SJSA1 (cell line): ENCODE data around the gene DIP2A. TPM values are rescaled to one million over a fixed set of nuclear protein-coding genes. Genes with fewer than 3 reads are reported as not detected.
"Not testable (repeated sequence)": the region's sequence is repeated elsewhere in the genome, so short reads cannot be mapped to it uniquely, and the experiment has no call there.

Experiments used
- DNase-seq, 2 experiments: peaks; one replicate each; pipeline ENCODE4 v3.0.0-alpha.2; 2015 to 2020; ENCODE audit warnings: low spot score in 2 of 2, low read depth in 1 of 2
- H3K27ac ChIP-seq: fragments of 250-450 bp; sonication (Bioruptor Pico); 2 replicates; pipeline ENCODE4 v1.5.1; 2020; ENCODE audit warnings: mild to moderate bottlenecking, moderate library complexity
- H3K27me3 ChIP-seq: fragments of 250-450 bp; sonication (Bioruptor Pico); replicated peaks from 2 replicates; pipeline ENCODE4 v1.5.1; 2020; ENCODE audit warnings: mild to moderate bottlenecking, moderate library complexity
- H3K36me3 ChIP-seq: fragments of 250-450 bp; sonication (Bioruptor Pico); 2 replicates; pipeline ENCODE4 v1.5.1; 2020; ENCODE audit warnings: mild to moderate bottlenecking
- H3K4me1 ChIP-seq: fragments of 250-450 bp; sonication (Bioruptor Pico); replicated peaks from 2 replicates; pipeline ENCODE4 v1.6.1; 2021; ENCODE audit warnings: mild to moderate bottlenecking
- H3K4me3 ChIP-seq: fragments of 250-450 bp; sonication (Bioruptor Pico); 2 replicates; pipeline ENCODE4 v1.5.1; 2020; ENCODE audit warnings: mild to moderate bottlenecking
- H3K9me3 ChIP-seq: fragments of 250-450 bp; sonication (Bioruptor Pico); replicated peaks from 2 replicates; pipeline ENCODE4 v1.5.1; 2020; ENCODE audit warnings: mild to moderate bottlenecking
- total RNA-seq: library from RNA; depleted of rRNA; stranded (reverse); fragments of >200 nt; shearing (Covaris generic); gene quantifications from 2 replicates; pipeline ENCODE4 v1.2.3, GENCODE V29; 2014

DIP2A gene
- total RNA-seq, 1 experiment from 2014 or later: 19.2 TPM

DNA sequence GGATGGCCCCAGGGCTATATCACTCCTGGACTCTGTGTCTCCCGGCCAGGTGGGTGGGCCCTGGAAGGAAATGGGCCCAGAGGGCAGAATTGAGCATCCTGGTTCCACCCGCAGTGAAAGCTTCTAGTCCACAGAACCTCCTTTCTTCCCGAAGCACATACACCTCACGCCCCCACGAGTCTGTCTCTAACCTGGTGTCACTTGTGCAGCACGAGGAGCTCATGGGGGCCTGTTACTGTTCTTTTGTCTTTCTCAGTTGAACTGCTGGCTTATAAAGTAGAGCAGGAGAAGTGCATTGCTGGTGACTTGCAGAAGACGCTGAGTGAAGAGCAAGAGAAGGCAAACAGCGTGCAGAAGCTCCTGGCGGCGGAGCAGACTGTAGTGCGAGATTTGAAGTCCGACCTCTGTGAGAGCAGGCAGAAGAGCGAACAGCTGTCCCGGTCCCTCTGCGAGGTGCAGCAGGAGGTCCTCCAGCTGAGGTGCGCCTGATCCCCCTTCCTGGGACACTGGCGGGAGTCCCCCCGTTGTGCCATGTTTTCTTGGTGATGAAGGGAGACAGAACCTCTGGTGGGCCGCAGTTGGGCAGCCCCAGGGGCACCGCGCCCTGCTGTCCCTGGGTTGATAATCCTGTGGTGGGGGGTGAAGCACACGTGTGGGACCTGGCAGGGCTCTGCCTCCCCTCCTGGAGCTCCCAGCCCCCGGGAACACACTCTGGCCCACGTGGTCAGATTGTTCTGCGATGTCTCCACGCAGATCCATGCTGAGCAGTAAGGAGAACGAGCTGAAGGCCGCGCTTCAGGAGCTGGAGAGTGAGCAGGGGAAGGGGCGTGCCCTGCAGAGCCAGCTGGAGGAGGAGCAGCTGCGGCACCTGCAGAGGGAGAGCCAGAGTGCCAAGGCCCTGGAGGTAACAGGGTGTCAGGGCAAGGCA, 28.7 kb upstream of the DIP2A start:
- Histone ChIP-seq H3K27me3 (no peaks in the 10 kb centered on the region), H3K4me3 (no peak overlapping the region), H3K27ac (no peak overlapping the region), H3K4me1 (no peaks in the 10 kb centered on the region), H3K36me3 (peaks cover 94% of the 10 kb centered on the region), H3K9me3 (no peaks in the 10 kb centered on the region)
- DNase-seq: no peak

DNA sequence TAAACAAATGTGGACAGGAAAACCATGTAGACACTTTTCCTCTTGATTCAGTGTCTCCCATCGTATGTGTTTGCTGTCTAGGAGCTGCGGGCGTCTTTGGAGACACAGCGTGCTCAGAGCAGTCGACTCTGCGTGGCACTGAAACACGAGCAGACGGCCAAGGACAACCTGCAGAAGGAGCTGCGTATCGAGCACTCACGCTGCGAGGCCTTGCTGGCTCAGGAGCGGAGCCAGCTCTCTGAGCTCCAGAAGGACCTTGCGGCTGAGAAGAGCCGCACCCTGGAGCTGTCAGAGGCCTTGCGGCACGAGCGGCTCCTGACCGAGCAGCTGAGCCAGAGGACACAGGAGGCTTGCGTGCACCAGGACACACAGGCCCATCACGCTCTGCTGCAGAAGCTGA, 27.2 kb upstream of the DIP2A start:
- H3K27ac ChIP-seq: no peak overlapping the region
- H3K27me3 ChIP-seq: no peaks in the 10 kb centered on the region
- peaks cover 93% of the 10 kb centered on the region for H3K36me3 ChIP-seq
- H3K4me3 ChIP-seq: no peak overlapping the region
- no peaks in the 10 kb centered on the region for H3K4me1 ChIP-seq
- no peaks in the 10 kb centered on the region for H3K9me3 ChIP-seq
- DNase-seq: no peak

DNA sequence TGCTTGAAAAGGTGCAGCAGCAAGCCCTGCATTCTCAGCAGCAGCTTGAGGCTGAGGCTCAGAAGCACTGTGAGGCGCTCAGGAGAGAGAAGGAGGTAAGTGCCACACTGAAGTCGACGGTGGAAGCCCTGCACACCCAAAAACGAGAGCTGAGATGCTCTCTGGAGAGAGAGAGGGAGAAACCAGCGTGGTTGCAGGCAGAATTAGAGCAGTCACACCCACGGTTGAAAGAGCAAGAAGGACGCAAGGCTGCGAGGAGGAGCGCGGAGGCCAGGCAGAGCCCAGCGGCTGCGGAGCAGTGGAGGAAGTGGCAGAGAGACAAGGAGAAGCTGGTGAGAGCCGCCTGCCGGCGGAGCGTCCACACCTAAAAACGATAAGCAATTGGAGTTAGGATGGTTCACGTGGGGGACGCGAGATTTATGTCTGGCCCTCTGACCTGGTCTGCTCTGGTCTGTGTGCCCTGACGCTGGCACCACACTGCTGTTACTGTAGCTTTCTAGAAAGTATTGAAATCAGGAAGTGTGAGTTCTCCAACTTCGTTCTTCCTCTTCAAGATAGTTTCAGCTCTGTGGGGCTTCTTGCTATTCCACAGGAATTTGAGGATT, 26.7 kb upstream of the DIP2A start:
- DNase-seq: no peak
- no peaks in the 10 kb centered on the region for H3K4me1 ChIP-seq
- H3K9me3 ChIP-seq: no peaks in the 10 kb centered on the region
- H3K27ac ChIP-seq: no peak overlapping the region
- H3K36me3 ChIP-seq: peaks cover 93% of the 10 kb centered on the region
- H3K4me3 ChIP-seq: no peak overlapping the region
- H3K27me3 ChIP-seq: no peaks in the 10 kb centered on the region

DNA sequence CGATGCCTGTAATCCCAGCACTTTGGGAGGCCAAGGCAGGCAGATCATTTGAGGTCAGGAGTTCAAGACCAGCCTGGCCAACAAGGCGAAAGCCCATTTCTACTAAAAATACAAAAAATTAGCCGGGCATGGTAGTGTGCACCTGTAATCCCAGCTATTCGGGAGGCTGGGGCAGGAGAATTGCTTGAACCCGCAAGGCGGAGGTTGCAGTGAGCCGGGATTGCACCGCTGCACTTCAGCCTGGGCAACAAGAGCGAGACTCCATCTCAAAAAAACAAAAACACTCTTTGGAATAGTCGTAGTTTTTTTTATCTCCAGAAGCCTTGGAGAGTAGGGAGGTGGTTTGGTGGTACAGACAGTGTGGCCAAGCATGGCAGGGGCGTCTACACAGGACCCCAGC, 25.6 kb upstream of the DIP2A start:
- H3K4me1 ChIP-seq, H3K9me3 ChIP-seq, H3K4me3 ChIP-seq, H3K27me3 ChIP-seq, DNase-seq, H3K27ac ChIP-seq: not testable (repeated sequence)
- H3K36me3 ChIP-seq: peaks cover 93% of the 10 kb centered on the region

DNA sequence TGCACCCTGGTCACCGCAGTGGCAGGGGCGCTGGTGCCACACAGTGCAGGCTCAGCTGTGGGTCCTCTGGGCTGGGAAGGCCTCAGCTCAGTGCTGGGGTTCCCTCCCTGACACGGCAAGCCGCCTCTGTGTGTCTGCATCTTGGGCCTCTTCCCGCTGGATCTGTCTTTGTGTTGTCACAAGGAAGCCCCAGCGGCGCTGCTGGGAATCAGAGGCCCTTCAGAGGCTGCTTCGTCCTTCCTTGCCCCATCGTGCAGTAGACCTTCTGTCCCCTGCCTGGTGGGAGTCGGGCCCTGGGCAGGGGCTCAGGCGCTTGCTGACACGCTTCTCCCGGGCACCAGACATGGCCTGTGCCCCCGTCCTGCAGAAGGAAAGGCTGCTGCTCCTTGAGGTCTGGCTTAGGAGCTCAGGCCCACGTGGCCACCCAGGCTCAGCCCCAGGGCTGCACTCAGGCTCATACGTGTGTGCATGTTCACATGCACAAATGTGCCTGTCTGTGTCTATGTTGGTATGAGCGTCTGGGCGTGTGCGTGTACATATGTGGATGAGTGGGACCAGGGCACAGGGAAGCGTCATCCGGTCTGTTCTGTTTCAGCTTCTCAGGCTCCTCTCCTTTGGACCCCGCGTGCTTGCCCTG, 24.3 kb upstream of the DIP2A start:
- no peaks in the 10 kb centered on the region for H3K4me1 ChIP-seq
- H3K36me3 ChIP-seq: peaks cover 97% of the 10 kb centered on the region
- no peaks in the 10 kb centered on the region for H3K27me3 ChIP-seq
- H3K27ac ChIP-seq: no peak overlapping the region
- no peak for DNase-seq
- no peak overlapping the region for H3K4me3 ChIP-seq
- H3K9me3 ChIP-seq: no peaks in the 10 kb centered on the region

DNA sequence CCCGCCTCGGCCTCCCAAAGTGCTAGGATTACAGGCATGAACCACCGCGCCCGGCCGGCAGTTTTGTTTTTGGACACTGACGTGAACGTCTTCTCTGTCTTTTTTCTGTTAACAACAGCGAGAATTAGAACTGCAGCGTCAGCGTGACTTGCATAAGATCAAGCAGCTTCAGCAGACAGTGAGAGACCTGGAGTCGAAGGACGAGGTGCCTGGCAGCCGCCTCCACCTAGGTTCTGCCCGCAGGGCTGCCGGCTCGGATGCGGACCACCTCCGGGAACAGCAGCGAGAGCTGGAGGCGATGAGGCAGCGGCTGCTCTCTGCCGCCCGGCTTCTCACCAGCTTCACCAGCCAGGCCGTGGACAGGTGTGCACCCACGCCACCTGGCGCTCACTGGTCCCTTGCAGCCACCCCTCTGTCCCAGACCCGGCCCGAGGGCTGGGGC, 22.9 kb upstream of the DIP2A start:
- H3K4me1 ChIP-seq: no peaks in the 10 kb centered on the region
- no peaks in the 10 kb centered on the region for H3K9me3 ChIP-seq
- DNase-seq: no peak
- no peak overlapping the region for H3K4me3 ChIP-seq
- no peak overlapping the region for H3K27ac ChIP-seq
- peaks cover 97% of the 10 kb centered on the region for H3K36me3 ChIP-seq
- no peaks in the 10 kb centered on the region for H3K27me3 ChIP-seq

DNA sequence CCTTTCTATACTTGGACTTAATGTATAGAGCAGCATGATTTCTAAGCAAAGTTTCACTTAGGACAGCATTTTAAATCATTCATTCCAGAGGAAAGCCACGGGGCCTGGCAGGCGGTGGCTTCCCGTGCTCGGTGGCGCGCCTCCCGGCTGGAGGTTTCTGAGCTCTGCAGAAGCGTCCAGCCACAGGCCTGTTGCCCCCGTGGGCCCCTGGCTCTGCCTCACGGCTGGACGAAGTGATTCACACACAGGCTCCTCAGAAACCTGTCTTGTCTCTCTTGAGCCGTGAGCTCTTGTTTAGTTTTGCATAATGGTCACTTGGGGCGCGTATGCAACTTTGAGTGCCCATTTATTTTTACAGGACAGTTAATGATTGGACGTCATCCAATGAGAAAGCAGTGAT, 22.1 kb upstream of the DIP2A start:
- Histone ChIP-seq H3K9me3 (no peaks in the 10 kb centered on the region), H3K4me3 (no peak overlapping the region), H3K36me3 (peaks cover 97% of the 10 kb centered on the region), H3K27ac (no peak overlapping the region), H3K4me1 (no peaks in the 10 kb centered on the region), H3K27me3 (no peaks in the 10 kb centered on the region)
- DNase-seq: no peak

DNA sequence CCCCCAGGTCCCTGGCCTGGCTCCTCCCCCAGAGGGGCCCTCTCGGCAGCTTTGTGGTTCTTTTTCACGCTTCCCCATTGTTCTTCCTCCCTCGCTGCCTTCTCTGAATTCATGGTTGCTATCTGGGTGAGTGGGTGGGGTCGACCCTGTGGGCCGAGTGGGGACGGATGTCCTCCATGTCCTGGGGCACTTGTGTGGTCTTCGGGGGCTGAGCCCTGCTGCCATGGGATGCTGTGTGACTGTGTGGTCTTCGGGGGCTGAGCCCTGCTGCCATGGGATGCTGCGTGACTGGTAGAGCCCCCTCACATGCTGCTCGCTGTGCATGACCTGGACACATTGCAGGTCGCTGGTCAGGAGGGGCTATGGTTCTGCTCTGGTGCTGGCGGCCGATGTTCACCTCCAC, 21.6 kb upstream of the DIP2A start:
- Histone ChIP-seq H3K4me1 (no peaks in the 10 kb centered on the region), H3K27me3 (no peaks in the 10 kb centered on the region), H3K27ac (no peak overlapping the region), H3K9me3 (no peaks in the 10 kb centered on the region), H3K4me3 (no peak overlapping the region), H3K36me3 (peaks cover 97% of the 10 kb centered on the region)
- DNase-seq: no peak

DNA sequence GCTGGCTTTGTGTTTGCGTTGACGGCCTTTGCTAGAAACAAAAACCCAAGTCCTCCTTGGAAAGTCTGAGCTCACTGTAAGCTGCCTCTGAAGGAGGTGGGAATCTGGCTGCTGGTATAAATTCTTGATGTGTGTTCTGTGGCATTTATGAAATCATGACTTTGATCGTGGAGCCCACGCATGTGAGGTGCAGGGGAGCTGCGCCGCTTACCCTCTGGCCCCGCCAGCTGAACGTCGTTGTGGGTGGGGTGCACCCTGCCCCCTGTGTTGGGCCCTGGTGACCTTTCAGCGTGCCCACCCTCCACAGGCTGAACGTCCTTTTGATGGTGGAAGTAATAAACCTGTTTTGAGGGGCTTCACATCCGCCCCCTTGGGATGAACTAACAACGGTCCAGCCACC, 21.2 kb upstream of the DIP2A start:
- DNase-seq: no peak
- Histone ChIP-seq H3K4me3 (no peak overlapping the region), H3K27ac (no peak overlapping the region), H3K27me3 (no peaks in the 10 kb centered on the region), H3K9me3 (no peaks in the 10 kb centered on the region), H3K36me3 (peaks cover 97% of the 10 kb centered on the region), H3K4me1 (no peaks in the 10 kb centered on the region)

DNA sequence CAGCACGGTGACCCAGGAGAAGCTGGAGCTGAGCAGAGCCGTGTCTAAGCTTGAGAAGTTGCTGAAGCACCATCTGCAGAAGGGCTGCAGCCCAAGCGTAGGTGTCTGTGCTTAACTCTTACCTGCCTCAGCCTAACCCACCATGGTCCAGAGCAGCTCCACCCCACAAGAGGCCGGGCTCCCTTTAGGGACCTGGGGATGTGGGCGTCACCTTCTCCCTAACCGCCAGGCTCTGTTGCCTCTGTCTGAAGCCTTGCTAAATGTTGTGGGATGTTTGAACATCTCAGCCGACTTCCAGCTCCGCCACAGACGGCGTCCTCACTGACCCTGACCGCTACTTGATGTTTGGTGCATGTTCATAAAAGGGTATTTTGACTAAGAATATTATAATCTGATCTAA, 20.4 kb upstream of the DIP2A start:
- no peak for DNase-seq
- H3K36me3 ChIP-seq: peaks cover 98% of the 10 kb centered on the region

DNA sequence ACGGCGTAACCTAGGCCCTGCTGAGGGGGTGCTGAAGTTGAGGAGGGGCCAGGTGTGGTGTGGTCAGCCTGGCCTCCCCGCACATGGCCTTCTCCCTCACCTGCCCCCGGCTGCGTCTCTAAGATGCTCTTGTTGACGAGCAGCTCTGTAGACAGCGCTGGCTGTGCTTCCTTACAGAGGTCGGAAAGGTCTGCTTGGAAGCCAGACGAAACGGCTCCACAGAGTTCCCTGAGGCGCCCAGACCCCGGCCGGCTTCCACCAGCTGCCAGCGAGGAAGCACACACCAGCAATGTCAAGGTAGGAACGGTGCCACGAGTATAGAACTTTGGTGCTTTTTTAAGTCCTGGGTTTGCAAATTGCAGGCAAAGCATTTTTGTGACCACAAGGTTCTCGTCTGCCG, 18.8 kb upstream of the DIP2A start:
- no peaks in the 10 kb centered on the region for H3K9me3 ChIP-seq
- peaks cover 98% of the 10 kb centered on the region for H3K36me3 ChIP-seq
- no peak overlapping the region for H3K27ac ChIP-seq
- H3K27me3 ChIP-seq: no peaks in the 10 kb centered on the region
- H3K4me1 ChIP-seq: no peaks in the 10 kb centered on the region
- no peak for DNase-seq
- H3K4me3 ChIP-seq: no peak overlapping the region

More for the DNA sequence above, 20.4 kb upstream of the DIP2A start:
- Histone ChIP-seq H3K27ac (no peak overlapping the region), H3K9me3 (no peaks in the 10 kb centered on the region), H3K4me1 (no peaks in the 10 kb centered on the region), H3K27me3 (no peaks in the 10 kb centered on the region), H3K4me3 (no peak overlapping the region)

DNA sequence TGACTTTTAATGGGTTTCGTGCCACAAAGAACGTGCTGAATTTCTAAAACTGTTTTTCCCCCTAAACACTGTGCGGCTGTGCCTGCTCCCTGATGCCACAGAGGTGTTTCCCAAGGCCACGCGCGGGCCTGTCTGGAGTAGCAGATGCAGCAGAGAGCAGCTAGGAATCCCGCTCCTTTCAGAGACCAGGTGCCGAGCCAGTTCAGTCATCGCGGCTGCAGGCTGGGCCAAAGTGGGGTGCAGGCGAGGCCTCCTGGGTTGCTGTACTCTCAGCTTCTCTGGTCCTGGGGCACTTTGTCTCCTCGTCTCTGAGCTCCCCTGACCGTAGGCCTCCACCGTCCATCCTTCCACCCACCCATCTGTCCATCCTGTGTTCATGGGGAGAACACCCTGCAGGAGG, 17.4 kb upstream of the DIP2A start:
- Histone ChIP-seq H3K27me3 (no peaks in the 10 kb centered on the region), H3K27ac (no peak overlapping the region), H3K4me3 (no peak overlapping the region), H3K9me3 (no peaks in the 10 kb centered on the region), H3K4me1 (no peaks in the 10 kb centered on the region), H3K36me3 (peaks cover 98% of the 10 kb centered on the region)
- no peak for DNase-seq

DNA sequence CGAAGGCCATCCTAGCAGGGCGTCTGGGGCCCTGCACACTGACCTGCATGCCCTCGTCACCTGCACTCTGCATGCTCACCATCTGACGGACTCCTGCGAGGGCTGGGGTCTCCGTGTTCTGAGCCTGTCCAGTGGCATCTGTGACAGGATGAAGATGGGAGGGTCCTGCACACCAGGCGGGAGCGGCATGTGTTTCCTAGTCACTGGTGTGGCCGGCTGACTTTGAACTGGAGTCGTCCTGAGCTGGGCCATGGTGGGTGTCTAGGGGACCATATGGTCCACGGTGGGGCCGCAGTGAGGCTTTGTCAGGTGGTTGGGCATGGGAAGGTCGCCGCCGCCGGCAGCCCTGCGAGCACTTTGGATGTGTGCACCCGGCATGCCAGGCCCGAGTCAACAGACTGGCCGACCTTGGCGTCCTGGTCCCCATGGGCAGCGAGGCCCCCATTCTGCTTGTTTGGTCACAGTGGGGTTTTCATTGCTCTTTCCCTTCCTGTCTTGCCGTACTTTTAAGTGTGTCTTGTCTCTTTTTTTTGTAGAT, 16.7 kb upstream of the DIP2A start:
- no peak for DNase-seq
- no peaks in the 10 kb centered on the region for H3K9me3 ChIP-seq
- no peaks in the 10 kb centered on the region for H3K4me1 ChIP-seq
- H3K27me3 ChIP-seq: no peaks in the 10 kb centered on the region
- H3K36me3 ChIP-seq: peaks cover 99% of the 10 kb centered on the region
- no peak overlapping the region for H3K4me3 ChIP-seq
- H3K27ac ChIP-seq: no peak overlapping the region

DNA sequence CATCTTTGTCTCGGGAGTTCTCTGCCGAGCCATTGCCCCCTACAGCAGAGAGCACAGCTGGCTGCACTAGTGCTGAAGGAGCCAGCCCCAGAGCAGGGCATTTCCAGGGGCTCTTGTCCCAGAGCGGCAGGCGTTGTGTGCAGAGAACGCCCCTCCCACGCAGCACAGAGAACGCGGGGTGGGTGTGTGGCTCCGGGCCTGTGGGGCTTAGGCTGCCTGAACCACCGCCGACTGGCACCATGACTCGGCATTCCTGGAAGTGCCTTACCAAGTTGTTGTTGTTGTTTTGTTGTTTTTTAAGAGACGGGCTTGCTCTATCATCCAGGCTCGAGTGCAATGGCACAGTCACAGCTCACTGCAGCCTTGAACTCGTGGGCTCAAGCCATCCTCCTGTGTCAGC, 15.8 kb upstream of the DIP2A start:
- H3K36me3 ChIP-seq: peaks cover 96% of the 10 kb centered on the region

More for the DNA sequence above, 15.8 kb upstream of the DIP2A start:
- H3K4me1 ChIP-seq: no peaks in the 10 kb centered on the region
- DNase-seq: no peak
- H3K27me3 ChIP-seq: no peaks in the 10 kb centered on the region
- no peak overlapping the region for H3K27ac ChIP-seq
- peaks cover 4% of the 10 kb centered on the region; the same call in 1 of the 2 replicates for H3K9me3 ChIP-seq
- H3K4me3 ChIP-seq: no peak overlapping the region
